ENCODE measurements around the gene P3R3URF. TPM values are rescaled to one million over a fixed set of nuclear protein-coding genes. Genes with fewer than 3 reads are reported as not detected.

P3R3URF gene
- total RNA-seq, 1 donor from 2014 or later, result not detected

- Histone ChIP-seq H3K36me3 (ENCODE audit: control insufficient read depth, insufficient read depth, low read length) (no peaks in the 10 kb centered on the region), H3K27me3 (ENCODE audit: control insufficient read depth, insufficient read depth, low read length) (no peaks in the 10 kb centered on the region), H3K4me3 (ENCODE audit: low read depth, low read length) (peak overlapping the region; percentile 66)
- no peak for FAIRE-seq
- TF ChIP-seq CTCF (IDR thresholded peaks at IDR 0.05; ENCODE audit: insufficient read depth, low read length, severe bottlenecking), result no peak
- DNase-seq (ENCODE audit: low read depth), result no peak
Observed at GRCh38 chr1:46133181-46133658, 43.1 kb downstream of the P3R3URF start.

- no peaks in the 10 kb centered on the region for H3K36me3 ChIP-seq (ENCODE audit: control insufficient read depth, insufficient read depth, low read length)
- TF ChIP-seq CTCF (IDR thresholded peaks at IDR 0.05; ENCODE audit: insufficient read depth, low read length, severe bottlenecking), result no peak
- no peak for FAIRE-seq
Observed at GRCh38 chr1:46132529-46133180, 43.6 kb downstream of the P3R3URF start, which contains the start of gene PIK3R3. TSS of gene PIK3R3 (minus strand) at chr1:46132629. CDS start at chr1:46131952, 677 bp downstream.

GRCh38 chr1:46131712-46132528 is 44.4 kb downstream of the P3R3URF start:
- no peak for TF ChIP-seq CTCF (IDR thresholded peaks at IDR 0.05; ENCODE audit: insufficient read depth, low read length, severe bottlenecking)
- no peaks in the 10 kb centered on the region for H3K36me3 ChIP-seq (ENCODE audit: control insufficient read depth, insufficient read depth, low read length)
- DNase-seq (ENCODE audit: low read depth) (peak; percentile 41), FAIRE-seq (no peak)
- H3K27me3 ChIP-seq (ENCODE audit: control insufficient read depth, insufficient read depth, low read length), result no peaks in the 10 kb centered on the region
- peak overlapping the region; percentile 66 for H3K4me3 ChIP-seq (ENCODE audit: low read depth, low read length)

More at GRCh38 chr1:46132529-46133180, 43.6 kb downstream of the P3R3URF start, which contains the start of gene PIK3R3:
- no peaks in the 10 kb centered on the region for H3K27me3 ChIP-seq (ENCODE audit: control insufficient read depth, insufficient read depth, low read length)
- peak; percentile 95 for DNase-seq (ENCODE audit: low read depth)
- peak within 1 kb of the TSS; percentile 66 for H3K4me3 ChIP-seq (ENCODE audit: low read depth, low read length)

GRCh38 chr1:46131093-46131492 is 45.2 kb downstream of the P3R3URF start:
- DNase-seq (ENCODE audit: low read depth) (peak; percentile 23), FAIRE-seq (no peak)
- no peaks in the 10 kb centered on the region for H3K27me3 ChIP-seq (ENCODE audit: control insufficient read depth, insufficient read depth, low read length)

GRCh38 chr1:46130606-46131005 is 45.7 kb downstream of the P3R3URF start:
- no peak for FAIRE-seq
- Histone ChIP-seq H3K27me3 (ENCODE audit: control insufficient read depth, insufficient read depth, low read length) (no peaks in the 10 kb centered on the region), H3K4me3 (ENCODE audit: low read depth, low read length) (peak overlapping the region; percentile 66), H3K36me3 (ENCODE audit: control insufficient read depth, insufficient read depth, low read length) (no peaks in the 10 kb centered on the region)
- peak; percentile 11 for DNase-seq (ENCODE audit: low read depth)
- TF ChIP-seq CTCF (IDR thresholded peaks at IDR 0.05; ENCODE audit: insufficient read depth, low read length, severe bottlenecking), result no peak

More at GRCh38 chr1:46131093-46131492, 45.2 kb downstream of the P3R3URF start:
- Histone ChIP-seq H3K4me3 (ENCODE audit: low read depth, low read length) (peak overlapping the region; percentile 66), H3K36me3 (ENCODE audit: control insufficient read depth, insufficient read depth, low read length) (no peaks in the 10 kb centered on the region)
- no peak for TF ChIP-seq CTCF (IDR thresholded peaks at IDR 0.05; ENCODE audit: insufficient read depth, low read length, severe bottlenecking)
